GM18909 (cell line): ENCODE results near the gene CFAP45.

Experiments
- ATAC-seq: cut with Tn5 transposase; IDR thresholded peaks from one replicate; pipeline ENCODE4 v1.9.1; 2021; ENCODE audit warnings: mild to moderate bottlenecking; ENCODE audit not compliant: unreplicated experiment, poor library complexity

CFAP45 gene

GRCh38 chr1:159830722-159831121 lies 69.2 kb downstream of the CFAP45 start:
- ATAC-seq: no peak

GRCh38 chr1:159829822-159830465 lies 70.0 kb downstream of the CFAP45 start:
- ATAC-seq: no peak

- ATAC-seq: peak; percentile 82
Observed at GRCh38 chr1:159829273-159829634, 70.7 kb downstream of the CFAP45 start.

GRCh38 chr1:159828581-159829272 lies 71.2 kb downstream of the CFAP45 start:
- no peak for ATAC-seq

- no peak for ATAC-seq
Observed at GRCh38 chr1:159828176-159828575, 71.8 kb downstream of the CFAP45 start.

DNA sequence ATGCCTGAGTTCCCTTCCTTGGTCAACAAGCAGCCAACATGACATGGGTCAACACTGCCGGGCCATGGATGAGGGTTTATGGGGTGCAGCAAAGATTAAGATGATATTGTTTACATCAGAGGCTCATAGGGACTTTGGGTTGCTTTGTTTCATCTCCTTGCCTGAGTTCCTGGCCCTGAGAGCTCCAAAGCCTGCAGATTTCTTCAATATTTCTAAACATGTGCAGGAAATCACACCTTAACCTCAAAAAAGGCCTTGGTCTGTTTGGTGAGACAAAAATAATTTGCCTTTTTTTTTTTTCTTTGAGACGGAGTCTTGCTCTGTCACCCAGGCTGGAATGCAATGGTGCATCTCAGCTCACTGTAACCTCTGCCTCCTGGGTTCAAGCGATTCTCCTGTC lies 72.4 kb downstream of the CFAP45 start:
- ATAC-seq: no peak

- no peak for ATAC-seq
Observed at GRCh38 chr1:159827102-159827490, 72.9 kb downstream of the CFAP45 start.

- ATAC-seq: peak; percentile 55
Observed at GRCh38 chr1:159826441-159827101, 73.4 kb downstream of the CFAP45 start, which contains the start of gene SLAMF8. SLAMF8 (plus strand) TSS chr1:159826873; CDS start chr1:159826899, 26 bp downstream.

DNA sequence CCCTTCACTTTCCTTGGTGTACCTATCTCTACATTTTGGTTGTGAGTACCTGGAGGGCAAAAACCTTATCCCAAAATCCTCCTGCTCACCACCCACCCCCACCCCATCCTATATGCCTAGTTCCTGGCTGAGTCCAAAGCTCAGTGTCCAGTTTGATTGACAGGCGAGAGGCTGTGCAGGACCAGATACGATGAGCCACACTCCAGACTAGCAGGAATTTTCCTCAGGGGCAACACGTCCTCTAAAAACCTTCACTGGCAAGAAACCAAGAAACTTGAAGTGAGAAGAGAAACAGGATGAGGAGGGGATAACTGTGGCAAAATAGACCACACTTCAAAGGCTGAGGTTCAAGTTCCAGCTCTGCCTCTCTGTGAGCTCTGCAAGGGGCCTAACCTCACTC lies 74.4 kb downstream of the CFAP45 start:
- ATAC-seq: no peak

GRCh38 chr1:159823406-159823805 lies 76.6 kb downstream of the CFAP45 start:
- ATAC-seq: no peak
